Small intestine (tissue), 16 donors: ENCODE data around the gene DDX54. TPM values are rescaled to one million over a fixed set of nuclear protein-coding genes. Genes with fewer than 3 reads are reported as not detected.

ENCODE experiments used
- DNase-seq, 2 donors: peaks; one replicate each; pipeline versions ENCODE4 v3.0.0 to v3.0.0-alpha.2; 2013
- FAIRE-seq: peaks from 2 replicates; lab custom pipeline; 2012; peaks lifted over from hg19 to GRCh38; lab: Jason Lieb, UNC
- H3K27ac ChIP-seq, 3 donors: one replicate each; pipeline ENCODE4 v1.5.1; 2013; ENCODE audit warnings: low read length in 2 of 3, mild to moderate bottlenecking in 2 of 3, control low read depth in 1 of 3, inconsistent platforms in 1 of 3, low read depth in 1 of 3, moderate library complexity in 1 of 3
- H3K27me3 ChIP-seq, 3 donors: one replicate each; pipeline ENCODE4 v1.6.1; 2013; ENCODE audit warnings: low read length in 3 of 3, inconsistent platforms in 1 of 3; ENCODE audit not compliant: control insufficient read depth in 3 of 3, insufficient read depth in 3 of 3
- H3K36me3 ChIP-seq, 3 donors: one replicate each; pipeline ENCODE4 v1.6.1; 2013; ENCODE audit warnings: low read length in 3 of 3, inconsistent platforms in 1 of 3, low read depth in 1 of 3, mild to moderate bottlenecking in 1 of 3, moderate library complexity in 1 of 3; ENCODE audit not compliant: control insufficient read depth in 3 of 3, insufficient read depth in 2 of 3
- H3K4me1 ChIP-seq, 3 donors: one replicate each; pipeline ENCODE4 v1.6.1; 2013; ENCODE audit warnings: low read length in 2 of 3, inconsistent platforms in 1 of 3, low read depth in 1 of 3, mild to moderate bottlenecking in 1 of 3, moderate library complexity in 1 of 3; ENCODE audit not compliant: control insufficient read depth in 3 of 3, insufficient read depth in 2 of 3
- H3K4me3 ChIP-seq, 3 donors: one replicate each; pipeline ENCODE4 v1.5.1; 2013; ENCODE audit warnings: low read length in 3 of 3, control low read depth in 1 of 3, inconsistent platforms in 1 of 3, low read depth in 1 of 3, mild to moderate bottlenecking in 1 of 3, moderate library complexity in 1 of 3
- H3K9me3 ChIP-seq, 2 donors: one replicate each; pipeline ENCODE4 v1.6.1; 2013; ENCODE audit warnings: low read depth in 1 of 2, low read length in 1 of 2; ENCODE audit not compliant: control insufficient read depth in 2 of 2, insufficient read depth in 1 of 2
- WGBS, 3 donors: extraction: QIAGEN DNeasy Blood & Tissue Kit; methylation state at CpG; one replicate each; pipeline ENCODE4 v1.1.7; 2013; 5-methylcytosine and 5-hydroxymethylcytosine counted together
- long read RNA-seq, 10 donors: transcript quantifications; one replicate each; lab custom pipeline, GENCODE V29; 2026
- polyA plus RNA-seq, 4 donors: library from polyadenylated mRNA; stranded (reverse) in 3 of 4; unstranded in 1 of 4; fragments of 200-250 nt in 3 of 4; fragments of 120-200 nt in 1 of 4; gene quantifications; one replicate each; pipeline versions ENCODE4 v1.2.1 to v1.2.3, GENCODE V29; 2013
- donor health status: healthy with polysubstance abuse.
- donor health status: control.
- donor health status: control.
- donor health status: Bipolar disorder and iron deficiency.
- donor health status: healthy.

Gene DDX54
- 10 to 100 TPM; 34.9 to 75.6 (median 51.8) TPM for polyA plus RNA-seq
- long read RNA-seq, donor 1, full-length matches to known transcripts = 8 of 36 reads
- long read RNA-seq, donor 1, partial matches to known transcripts = 28 of 36 reads
- long read RNA-seq, donor 1, other reads (novel, unspliced or antisense) = 0 of 36 reads
- long read RNA-seq, donor 2, full-length matches to known transcripts = 1 of 1 reads
- long read RNA-seq, donor 2, partial matches to known transcripts = 0 of 1 reads
- long read RNA-seq, donor 2, other reads (novel, unspliced or antisense) = 0 of 1 reads
- long read RNA-seq, donor 3, full-length matches to known transcripts = 2 of 2 reads
- long read RNA-seq, donor 3, partial matches to known transcripts = 0 of 2 reads
- long read RNA-seq, donor 3, other reads (novel, unspliced or antisense) = 0 of 2 reads
- long read RNA-seq, donor 4 = 0 reads
- long read RNA-seq, donor 5, full-length matches to known transcripts = 1 of 1 reads
- long read RNA-seq, donor 5, partial matches to known transcripts = 0 of 1 reads
- long read RNA-seq, donor 5, other reads (novel, unspliced or antisense) = 0 of 1 reads
- long read RNA-seq, donor 6, full-length matches to known transcripts = 3 of 3 reads
- long read RNA-seq, donor 6, partial matches to known transcripts = 0 of 3 reads
- long read RNA-seq, donor 6, other reads (novel, unspliced or antisense) = 0 of 3 reads
- long read RNA-seq, donor 7 = 0 reads
- long read RNA-seq, donor 8 = 0 reads
- long read RNA-seq, donor 9, full-length matches to known transcripts = 1 of 1 reads
- long read RNA-seq, donor 9, partial matches to known transcripts = 0 of 1 reads
- long read RNA-seq, donor 9, other reads (novel, unspliced or antisense) = 0 of 1 reads
- long read RNA-seq, donor 10, full-length matches to known transcripts = 1 of 1 reads
- long read RNA-seq, donor 10, partial matches to known transcripts = 0 of 1 reads
- long read RNA-seq, donor 10, other reads (novel, unspliced or antisense) = 0 of 1 reads

- DNase-seq (peak; percentile 82 to 94), FAIRE-seq (no peak)
- Histone ChIP-seq H3K4me1 (peaks cover 0 to 13% (median 5%) of the 10 kb centered on the region in 3 donors), H3K27me3 (no peaks in the 10 kb centered on the region), H3K36me3 (peaks cover 4 to 26% (median 4%) of the 10 kb centered on the region in 3 donors), H3K9me3 (no peaks in the 10 kb centered on the region), H3K27ac (peak within 1 kb of the TSS; percentile 90 to 99 (median 92)), H3K4me3 (peak within 1 kb of the TSS; percentile 88 to 98 (median 92))
- WGBS, 3 donors = 0 to 1% (median 1%) methylated on average over 69 to 89 of the region's 89 CpGs
These were observed at the start of gene DDX54, which contains the start of gene RITA1 for GRCh38 chr12:113185180-113186032. TSS of gene DDX54 (minus strand) at chr12:113185478. CDS start at chr12:113185451, 27 bp downstream. TSS of gene RITA1 (plus strand) at chr12:113185721. CDS start at chr12:113186747, 1,026 bp downstream.

- no peak overlapping the region for H3K27ac ChIP-seq
- DNase-seq (no peak), FAIRE-seq (no peak)
- H3K36me3 ChIP-seq = peaks cover 0 to 72% (median 16%) of the 10 kb centered on the region in 3 donors
- no peaks in the 10 kb centered on the region for H3K27me3 ChIP-seq
- WGBS, 3 donors = 50 to 80% (median 71%) methylated on average over 4 of the region's 4 CpGs
- H3K9me3 ChIP-seq = peaks cover 0 to 6% of the 10 kb centered on the region in 2 donors
- peaks cover 15 to 56% (median 20%) of the 10 kb centered on the region in 3 donors for H3K4me1 ChIP-seq
- no peak overlapping the region for H3K4me3 ChIP-seq
These were observed 49.2 kb upstream of the DDX54 start for GRCh38 chr12:113234483-113234882.

- Histone ChIP-seq H3K9me3 (peaks cover 0 to 6% of the 10 kb centered on the region in 2 donors), H3K27ac (no peak overlapping the region), H3K36me3 (peaks cover 0 to 75% (median 16%) of the 10 kb centered on the region in 3 donors), H3K4me1 (peaks cover 10 to 56% (median 16%) of the 10 kb centered on the region in 3 donors), H3K27me3 (no peaks in the 10 kb centered on the region), H3K4me3 (no peak overlapping the region)
- 90 to 96% (median 91%) methylated on average over 4 of the region's 4 CpGs for WGBS, 3 donors
- no peak for DNase-seq
- no peak for FAIRE-seq
These were observed 48.7 kb upstream of the DDX54 start for GRCh38 chr12:113233967-113234366.

- no peak overlapping the region for H3K4me3 ChIP-seq
- H3K36me3 ChIP-seq = peaks cover 0 to 76% (median 16%) of the 10 kb centered on the region in 3 donors
These were observed 47.7 kb upstream of the DDX54 start for GRCh38 chr12:113232840-113233585.

GRCh38 chr12:113232089-113232839 is 47.0 kb upstream of the DDX54 start:
- peaks cover 7 to 41% (median 9%) of the 10 kb centered on the region in 3 donors for H3K4me1 ChIP-seq
- WGBS, 3 donors = 91 to 94% (median 92%) methylated on average over 18 of the region's 18 CpGs
- peaks cover 0 to 6% of the 10 kb centered on the region in 2 donors for H3K9me3 ChIP-seq
- DNase-seq (no peak), FAIRE-seq (no peak)
- H3K27me3 ChIP-seq = no peaks in the 10 kb centered on the region
- no peak overlapping the region for H3K4me3 ChIP-seq
- peaks cover 0 to 78% (median 16%) of the 10 kb centered on the region in 3 donors for H3K36me3 ChIP-seq
- H3K27ac ChIP-seq = peak overlapping the region in 2 of 3 donors; percentile 12 to 58

More at GRCh38 chr12:113232840-113233585, 47.7 kb upstream of the DDX54 start:
- Histone ChIP-seq H3K27me3 (no peaks in the 10 kb centered on the region), H3K4me1 (peaks cover 7 to 48% (median 9%) of the 10 kb centered on the region in 3 donors), H3K9me3 (peaks cover 0 to 6% of the 10 kb centered on the region in 2 donors), H3K27ac (peak overlapping the region in 1 of 3 donors; percentile 13)
- 72 to 89% (median 75%) methylated on average over 25 of the region's 25 CpGs for WGBS, 3 donors
- FAIRE-seq (no peak), DNase-seq (no peak)

GRCh38 chr12:113231235-113232088 is 46.2 kb upstream of the DDX54 start:
- peak in 1 of 2 donors; percentile 68 for DNase-seq
- H3K4me3 ChIP-seq = no peak overlapping the region
- peaks cover 5 to 35% (median 6%) of the 10 kb centered on the region in 3 donors for H3K4me1 ChIP-seq
- peaks cover 0 to 6% of the 10 kb centered on the region in 2 donors for H3K9me3 ChIP-seq
- 77 to 85% (median 78%) methylated on average over 8 of the region's 8 CpGs for WGBS, 3 donors
- peaks cover 3 to 79% (median 16%) of the 10 kb centered on the region in 3 donors for H3K36me3 ChIP-seq
- H3K27me3 ChIP-seq = no peaks in the 10 kb centered on the region
- no peak for FAIRE-seq
- H3K27ac ChIP-seq = peak overlapping the region; percentile 27 to 58 (median 29)
